B cell (primary cell): ENCODE measurements around the gene MID1. TPM values are rescaled to one million over a fixed set of nuclear protein-coding genes. Genes with fewer than 3 reads are reported as not detected.

Source experiments
- ATAC-seq: fragments of 200-7000 bp; cut with Tn5 transposase; one replicate; pipeline ENCODE4 v1.10.0; 2021; ENCODE audit warnings: low read depth, mild to moderate bottlenecking, moderate number of reproducible peaks, moderate library complexity
- CTCF ChIA-PET: fragments of 350-600 bp; sonication (Branson Sonifier 250); formaldehyde crosslinking; loops from one replicate; lab custom pipeline; 2021; ENCODE audit warnings: antibody characterized with exemption, inconsistent platforms; lab: Charles Lee
- POLR2A ChIA-PET: fragments of 350-600 bp; sonication (Branson Sonifier 250); formaldehyde crosslinking; loops from one replicate; lab custom pipeline; 2021; ENCODE audit warnings: antibody characterized with exemption; lab: Charles Lee
- DNase-seq: peaks from one replicate; pipeline ENCODE4 v3.0.0; 2013
- H2AFZ ChIP-seq: 2 replicates; pipeline ENCODE4 v1.6.1; 2012; ENCODE audit warnings: mild to moderate bottlenecking, low read depth, low read length; ENCODE audit not compliant: insufficient read depth, poor library complexity, severe bottlenecking
- H3K27ac ChIP-seq, 2 donors: 1 replicate in 1 of 2; 2 replicates in 1 of 2; pipeline ENCODE4 v1.5.1; 2012 to 2013; ENCODE audit warnings: low read length in 2 of 2, mild to moderate bottlenecking in 2 of 2, moderate library complexity in 1 of 2
- H3K27me3 ChIP-seq, 4 experiments: fragments of 200-600 bp in 1 of 4; sonication (generic) in 1 of 4; replicated peaks in 1 of 4; 1 replicate in 2 of 4; 2 replicates in 2 of 4; pipeline versions ENCODE4 v1.6.1 to v1.7.0; 2013 to 2016; ENCODE audit warnings: low read length in 3 of 4, mild to moderate bottlenecking in 2 of 4, mixed read lengths in 1 of 4, moderate library complexity in 1 of 4; ENCODE audit not compliant: insufficient read depth in 4 of 4, control insufficient read depth in 3 of 4; ENCODE audit errors: control extremely low read depth in 1 of 4
- H3K36me3 ChIP-seq, 2 experiments: replicated peaks in 1 of 2; 1 replicate in 1 of 2; 2 replicates in 1 of 2; pipeline versions ENCODE4 v1.6.1 to v1.7.1; 2013; ENCODE audit warnings: low read length in 1 of 2; ENCODE audit not compliant: insufficient read depth in 2 of 2, control insufficient read depth in 1 of 2; ENCODE audit errors: control extremely low read depth in 1 of 2, extremely low read depth in 1 of 2
- H3K4me1 ChIP-seq, 2 donors: fragments of 200-600 bp in 1 of 2; sonication (generic) in 1 of 2; 1 replicate in 1 of 2; 2 replicates in 1 of 2; pipeline versions ENCODE4 v1.5.1 to v1.6.1; 2013 to 2017; ENCODE audit warnings: low read length in 2 of 2; ENCODE audit not compliant: control insufficient read depth in 2 of 2, insufficient read depth in 2 of 2
- H3K4me2 ChIP-seq: replicated peaks from 2 replicates; pipeline ENCODE3; 2012; ENCODE audit warnings: mild to moderate bottlenecking, low read depth, low read length; ENCODE audit not compliant: poor library complexity, severe bottlenecking
- H3K4me3 ChIP-seq, 5 experiments: fragments of 200-600 bp in 1 of 5; sonication (generic) in 1 of 5; 1 replicate in 3 of 5; 2 replicates in 2 of 5; pipeline versions ENCODE4 v1.5.1 to v1.7.0; 2011 to 2016; ENCODE audit warnings: low read length in 4 of 5, mild to moderate bottlenecking in 4 of 5, low read depth in 2 of 5, control low read depth in 1 of 5, moderate library complexity in 1 of 5; ENCODE audit not compliant: insufficient read depth in 1 of 5; ENCODE audit errors: control extremely low read depth in 1 of 5, extremely low read depth in 1 of 5
- H3K79me2 ChIP-seq: fragments of 200-600 bp; sonication (generic); one replicate; pipeline ENCODE4 v1.6.0; 2016; ENCODE audit warnings: low read length; ENCODE audit not compliant: control insufficient read depth, insufficient read depth
- H3K9ac ChIP-seq: fragments of 200-600 bp; sonication (generic); 2 replicates; pipeline ENCODE4 v1.6.1; 2017; ENCODE audit warnings: mild to moderate bottlenecking, low read length, moderate library complexity
- H3K9me3 ChIP-seq, 3 donors: one replicate each; pipeline versions ENCODE4 v1.6.1 to v1.7.1; 2013; ENCODE audit warnings: low read length in 2 of 3; ENCODE audit not compliant: control insufficient read depth in 2 of 3, insufficient read depth in 1 of 3; ENCODE audit errors: control extremely low read depth in 1 of 3
- H4K20me1 ChIP-seq: 2 replicates; pipeline ENCODE4 v1.6.0; 2012; ENCODE audit warnings: mild to moderate bottlenecking, low read length; ENCODE audit not compliant: insufficient read depth, control insufficient read depth, poor library complexity, severe bottlenecking
- H3K27ac Mint-ChIP-seq: one replicate; pipeline ENCODE4 v1.8.0; 2021; ENCODE audit warnings: mixed read lengths
- H3K27me3 Mint-ChIP-seq: one replicate; pipeline ENCODE4 v1.8.0; 2021; ENCODE audit warnings: mixed read lengths
- H3K4me1 Mint-ChIP-seq: one replicate; pipeline ENCODE4 v1.8.0; 2021; ENCODE audit warnings: mixed read lengths
- H3K4me3 Mint-ChIP-seq: one replicate; pipeline ENCODE4 v1.8.0; 2021; ENCODE audit warnings: mixed read lengths
- H3K9me3 Mint-ChIP-seq: one replicate; pipeline ENCODE4 v1.8.0; 2022; ENCODE audit warnings: mixed read lengths; ENCODE audit not compliant: insufficient read depth
- EZH2 ChIP-seq: IDR thresholded peaks from 2 replicates; pipeline ENCODE4 v1.6.1; 2012; ENCODE audit warnings: borderline replicate concordance, low read depth, mild to moderate bottlenecking, moderate library complexity, low read length; ENCODE audit not compliant: insufficient read depth, poor library complexity, severe bottlenecking
- WGBS: methylation state at CpG from one replicate; pipeline ENCODE4 v1.1.5; 2013; ENCODE audit warnings: missing lambda C conversion rate; ENCODE audit not compliant: insufficient coverage; 5-methylcytosine and 5-hydroxymethylcytosine counted together
- intact Hi-C: fragments of 100-400 bp; cut with micrococcal nuclease; formaldehyde crosslinking; loops from one replicate; pipeline ENCODE4 v1.10.0; 2022
- polyA plus RNA-seq: library from polyadenylated mRNA; depleted of rRNA; stranded (reverse); fragments of >200 nt; gene quantifications from 2 replicates; pipeline ENCODE4 v1.2.3, GENCODE V29; 2012
- total RNA-seq, 2 donors: library from RNA; stranded (reverse); fragments of 120-200 nt in 1 of 2; gene quantifications; 1 replicate in 1 of 2; 2 replicates in 1 of 2; pipeline versions ENCODE4 v1.2.3 to v1.2.4, GENCODE V29; 2013 to 2022
- TF ChIP-seq, protein P1 (sequence below): fragments of 200-600 bp; IDR thresholded peaks from one replicate; pipeline ENCODE4 v1.8.0; 2022; ENCODE audit warnings: antibody characterized with exemption, mild to moderate bottlenecking

MID1 gene
- total and polyA plus RNA-seq, 2 donors (not counting 1 experiment from before 2014, with no cell fraction given): 0.15 to 0.44 TPM

DNA sequence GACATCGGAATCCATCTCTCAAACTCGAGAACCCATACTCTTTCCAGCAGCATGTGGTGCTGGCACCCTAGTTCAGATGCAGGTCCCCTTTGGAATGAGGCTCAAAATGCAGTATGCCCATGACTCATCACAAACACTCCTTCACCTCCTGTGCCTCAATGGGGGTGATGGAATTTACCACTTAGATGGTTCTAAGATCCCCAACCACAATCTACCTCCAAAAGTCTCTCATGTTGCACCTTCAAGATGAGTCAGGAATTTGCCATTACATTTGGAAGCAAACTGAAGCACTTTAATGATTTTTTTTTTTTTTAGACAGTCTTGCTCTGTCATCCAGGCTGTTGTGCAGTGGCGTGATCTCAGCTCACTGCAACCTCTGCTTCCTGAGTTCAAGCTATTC is 8.5 kb upstream of the MID1 start:
- H3K4me2 ChIP-seq: no peak overlapping the region
- Mint-ChIP-seq H3K9me3 (no peaks in the 10 kb centered on the region), H3K27me3 (peaks cover 25% of the 10 kb centered on the region), H3K27ac (no peak overlapping the region), H3K4me1 (no peaks in the 10 kb centered on the region), H3K4me3 (no peak overlapping the region)
- no CpG with 5 or more reads among the region's 3 CpGs for WGBS
- peaks cover 0 to 3% (median 0%) of the 10 kb centered on the region in 4 experiments for H3K27me3 ChIP-seq
- H3K27ac ChIP-seq: no peak overlapping the region
- no peaks in the 10 kb centered on the region for H3K36me3 ChIP-seq
- TF ChIP-seq, protein P1, sequence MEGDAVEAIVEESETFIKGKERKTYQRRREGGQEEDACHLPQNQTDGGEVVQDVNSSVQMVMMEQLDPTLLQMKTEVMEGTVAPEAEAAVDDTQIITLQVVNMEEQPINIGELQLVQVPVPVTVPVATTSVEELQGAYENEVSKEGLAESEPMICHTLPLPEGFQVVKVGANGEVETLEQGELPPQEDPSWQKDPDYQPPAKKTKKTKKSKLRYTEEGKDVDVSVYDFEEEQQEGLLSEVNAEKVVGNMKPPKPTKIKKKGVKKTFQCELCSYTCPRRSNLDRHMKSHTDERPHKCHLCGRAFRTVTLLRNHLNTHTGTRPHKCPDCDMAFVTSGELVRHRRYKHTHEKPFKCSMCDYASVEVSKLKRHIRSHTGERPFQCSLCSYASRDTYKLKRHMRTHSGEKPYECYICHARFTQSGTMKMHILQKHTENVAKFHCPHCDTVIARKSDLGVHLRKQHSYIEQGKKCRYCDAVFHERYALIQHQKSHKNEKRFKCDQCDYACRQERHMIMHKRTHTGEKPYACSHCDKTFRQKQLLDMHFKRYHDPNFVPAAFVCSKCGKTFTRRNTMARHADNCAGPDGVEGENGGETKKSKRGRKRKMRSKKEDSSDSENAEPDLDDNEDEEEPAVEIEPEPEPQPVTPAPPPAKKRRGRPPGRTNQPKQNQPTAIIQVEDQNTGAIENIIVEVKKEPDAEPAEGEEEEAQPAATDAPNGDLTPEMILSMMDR: no peak
- TF ChIP-seq EZH2: no peak
- H3K9ac ChIP-seq: no peak overlapping the region
- intact Hi-C loops: no loop called here
- ChIA-PET CTCF (no interaction called here), POLR2A (no interaction called here)
- ATAC-seq (no peak), DNase-seq (no peak)
- no peaks in the 10 kb centered on the region for H4K20me1 ChIP-seq
- H3K79me2 ChIP-seq: no peaks in the 10 kb centered on the region
- no peak overlapping the region for H2AFZ ChIP-seq
- H3K4me1 ChIP-seq: no peaks in the 10 kb centered on the region
- no peak overlapping the region for H3K4me3 ChIP-seq
- H3K9me3 ChIP-seq: no peaks in the 10 kb centered on the region

DNA sequence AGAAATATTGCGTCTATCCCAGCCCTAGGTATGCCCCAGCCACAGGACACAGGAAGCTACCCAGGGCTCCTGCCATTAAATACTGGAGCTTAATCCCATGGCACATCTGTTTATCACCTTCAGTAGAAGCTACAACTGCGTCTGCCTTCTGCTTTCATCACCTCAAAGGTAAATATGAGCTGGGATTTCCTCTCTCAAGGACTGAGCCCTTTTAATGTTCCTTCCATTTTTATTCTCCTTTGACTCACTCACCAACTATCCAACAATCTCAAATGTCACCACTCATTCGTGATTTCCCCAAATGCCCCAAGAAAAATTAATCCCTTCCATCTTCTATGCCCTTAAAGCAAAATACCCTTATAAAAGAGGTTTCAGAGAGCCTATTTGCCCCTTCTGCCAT is 1.8 kb upstream of the MID1 start:
- TF ChIP-seq EZH2: no peak
- TF ChIP-seq, protein P1: no peak
- peaks cover 0 to 28% (median 18%) of the 10 kb centered on the region in 4 experiments for H3K27me3 ChIP-seq
- Mint-ChIP-seq H3K27me3 (peaks cover 27% of the 10 kb centered on the region), H3K4me3 (no peak overlapping the region), H3K9me3 (no peaks in the 10 kb centered on the region), H3K27ac (no peak overlapping the region), H3K4me1 (peaks cover 9% of the 10 kb centered on the region)
- no peak for DNase-seq
- intact Hi-C loops: no loop called here
- ChIA-PET POLR2A (interaction anchor here (0.5 kb wide), 1 partner anchor 60 kb away, joined by 6 read pairs; no protein-coding TSS in a partner anchor), CTCF (interaction anchor here (1.7 kb wide), 1 partner anchor 431 kb away, joined by 5 read pairs; no protein-coding TSS in a partner anchor)
- ATAC-seq: no peak
- WGBS: 83% methylated on average over 1 of the region's 3 CpGs
- H3K36me3 ChIP-seq: no peaks in the 10 kb centered on the region
- no peak overlapping the region for H2AFZ ChIP-seq
- no peak overlapping the region for H3K9ac ChIP-seq
- H3K4me1 ChIP-seq: peaks cover 7 to 19% of the 10 kb centered on the region in 2 donors
- no peak overlapping the region for H3K4me3 ChIP-seq
- H3K79me2 ChIP-seq: no peaks in the 10 kb centered on the region
- no peaks in the 10 kb centered on the region for H4K20me1 ChIP-seq
- H3K27ac ChIP-seq: no peak overlapping the region
- no peaks in the 10 kb centered on the region for H3K9me3 ChIP-seq
- no peak overlapping the region for H3K4me2 ChIP-seq
